Keratinocyte (primary cell): Measurements from ENCODE around the gene HOXD8. TPM values are rescaled to one million over a fixed set of nuclear protein-coding genes. Genes with fewer than 3 reads are reported as not detected.
A peak's percentile ranks its signal among the peaks of the same experiment; 100 is the strongest.

Experiments
- DNase-seq: peaks from one replicate; pipeline ENCODE4 v3.0.0-alpha.2; 2011; ENCODE audit warnings: low read depth, missing footprints, low spot score
- FAIRE-seq: peaks from 2 replicates; lab custom pipeline; 2011; peaks lifted over from hg19 to GRCh38; lab: Jason Lieb, UNC
- H2AFZ ChIP-seq: 2 replicates; pipeline ENCODE4 v1.6.0; 2012; ENCODE audit warnings: low read length, control low read depth, inconsistent platforms; ENCODE audit not compliant: control insufficient read depth
- H3K27ac ChIP-seq: 2 replicates; pipeline ENCODE4 v1.5.1; 2011; ENCODE audit warnings: low read length; ENCODE audit not compliant: control insufficient read depth, insufficient read depth
- H3K27me3 ChIP-seq: 3 replicates; pipeline ENCODE4 v1.6.0; 2011; ENCODE audit warnings: low read length; ENCODE audit not compliant: control insufficient read depth, insufficient read depth; ENCODE audit errors: extremely low read depth
- H3K36me3 ChIP-seq, 2 experiments: 2 replicates in 1 of 2; 3 replicates in 1 of 2; pipeline ENCODE4 v1.5.1; 2011; ENCODE audit warnings: low read length in 2 of 2, mild to moderate bottlenecking in 1 of 2; ENCODE audit not compliant: control insufficient read depth in 2 of 2, insufficient read depth in 2 of 2; ENCODE audit errors: extremely low read depth in 1 of 2
- H3K4me1 ChIP-seq: 3 replicates; pipeline ENCODE4 v1.5.1; 2011; ENCODE audit warnings: low read length; ENCODE audit not compliant: control insufficient read depth, insufficient read depth; ENCODE audit errors: extremely low read depth
- H3K4me2 ChIP-seq: 3 replicates; pipeline ENCODE4 v1.6.0; 2011; ENCODE audit warnings: low read depth, low read length; ENCODE audit not compliant: control insufficient read depth, insufficient read depth; ENCODE audit errors: extremely low read depth
- H3K4me3 ChIP-seq, 3 experiments: fragments of 200-600 bp in 1 of 3; sonication (generic) in 1 of 3; 2 replicates in 2 of 3; 3 replicates in 1 of 3; pipeline ENCODE4 v1.5.1; 2011 to 2016; ENCODE audit warnings: low read length in 3 of 3, mild to moderate bottlenecking in 3 of 3, control low read depth in 2 of 3, inconsistent platforms in 1 of 3, low read depth in 1 of 3, mixed read lengths in 1 of 3, mixed run types in 1 of 3, moderate library complexity in 1 of 3; ENCODE audit not compliant: control insufficient read depth in 2 of 3, insufficient read depth in 2 of 3; ENCODE audit errors: extremely low read depth in 1 of 3
- H3K79me2 ChIP-seq: 2 replicates; pipeline ENCODE4 v1.6.0; 2012; ENCODE audit warnings: low read length; ENCODE audit not compliant: control insufficient read depth, insufficient read depth
- H3K9ac ChIP-seq: 3 replicates; pipeline ENCODE4 v1.6.0; 2011; ENCODE audit warnings: low read length; ENCODE audit not compliant: control insufficient read depth, insufficient read depth; ENCODE audit errors: extremely low read depth
- H3K9me1 ChIP-seq: 3 replicates; pipeline ENCODE4 v1.6.0; 2011; ENCODE audit warnings: low read length; ENCODE audit not compliant: control insufficient read depth, insufficient read depth; ENCODE audit errors: extremely low read depth
- H3K9me3 ChIP-seq: 2 replicates; pipeline ENCODE4 v1.5.1; 2012; ENCODE audit warnings: low read depth, low read length; ENCODE audit not compliant: control insufficient read depth
- H4K20me1 ChIP-seq: 3 replicates; pipeline ENCODE4 v1.6.0; 2011; ENCODE audit warnings: low read length; ENCODE audit not compliant: control insufficient read depth, insufficient read depth; ENCODE audit errors: extremely low read depth
- EZH2 ChIP-seq: IDR thresholded peaks from one replicate; pipeline ENCODE4 v1.6.1; 2012; ENCODE audit warnings: inconsistent platforms, mild to moderate bottlenecking, low read length, moderate library complexity
- dilution Hi-C: fragments of 300-500 bp; cut with MboI; formaldehyde crosslinking; loops from one replicate; pipeline ENCODE4 v1.7.0; 2020; ENCODE audit warnings: low sequenced_read_pairs; ENCODE audit not compliant: extremely low pct_ligation_motif_present
- polyA plus RNA-seq, 5 experiments: library from polyadenylated mRNA; depleted of rRNA in 3 of 5; stranded (reverse) in 3 of 5; stranded (forward) in 1 of 5; unstranded in 1 of 5; fragments of >200 nt; gene quantifications; 1 replicate in 1 of 5; 2 replicates in 3 of 5; 3 replicates in 1 of 5; pipeline versions ENCODE4 v1.2.1 to v1.2.3, GENCODE V29; 2011 to 2012; ENCODE audit warnings: missing spikeins in 2 of 5, low read depth in 1 of 5, low replicate concordance in 1 of 5
- TF ChIP-seq, protein P1 (sequence below), 3 experiments: IDR thresholded peaks in 1 of 3; conservative IDR thresholded peaks in 1 of 3; optimal IDR thresholded peaks in 1 of 3; 2 replicates in 2 of 3; 3 replicates in 1 of 3; pipeline versions ENCODE3 to v1.5.1; 2011; ENCODE audit warnings: low read length in 3 of 3, mild to moderate bottlenecking in 3 of 3, moderate library complexity in 2 of 3, control low read depth in 1 of 3, inconsistent platforms in 1 of 3; ENCODE audit not compliant: insufficient read depth in 2 of 3; ENCODE audit errors: extremely low read depth in 1 of 3

Gene HOXD8
- polyA plus RNA-seq, 1 donor (not counting 4 experiments of a cell fraction or from before 2014, with no cell fraction given): not detected

DNA sequence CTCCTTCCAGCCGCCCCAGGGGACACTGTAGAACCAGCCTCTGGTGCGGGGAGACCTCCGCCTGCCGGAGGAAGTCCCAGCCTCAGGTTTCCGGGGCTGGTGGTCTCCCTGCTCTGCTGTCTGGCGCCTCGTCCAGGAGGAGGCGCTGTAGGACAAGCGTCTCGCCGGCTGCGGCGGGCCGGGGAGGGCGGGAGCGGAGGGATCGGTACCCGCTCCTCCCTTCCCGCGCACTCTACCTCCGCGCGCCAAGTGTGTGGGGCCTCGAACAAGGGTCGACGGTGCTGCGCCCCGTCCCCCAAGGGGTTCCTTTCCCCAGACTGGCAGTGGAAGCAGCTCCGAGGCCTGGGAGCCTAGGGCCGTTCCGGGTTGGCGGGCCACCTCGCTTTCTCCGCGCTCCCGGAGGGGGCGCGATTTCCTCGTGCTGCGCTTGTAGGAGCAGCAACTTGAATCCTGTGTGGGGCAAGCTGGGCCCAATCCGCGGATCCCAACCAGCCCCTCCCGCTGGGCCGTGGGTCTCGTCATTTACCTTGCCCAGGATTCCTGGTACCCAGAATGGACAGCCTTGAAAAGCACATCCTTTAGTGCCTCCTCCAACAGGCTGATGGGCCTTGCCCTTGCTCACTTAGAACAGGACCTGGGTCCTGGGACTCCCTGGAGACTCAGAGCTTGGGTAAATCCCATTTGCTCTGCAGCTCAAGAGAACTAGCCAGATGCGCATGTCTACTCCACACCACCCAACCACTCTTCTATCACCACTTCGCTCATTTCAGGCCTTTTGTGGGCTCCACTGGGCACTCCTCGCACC, 11.2 kb downstream of the HOXD8 start:
- no peaks in the 10 kb centered on the region for H3K9me1 ChIP-seq
- FAIRE-seq (no peak), DNase-seq (no peak)
- TF ChIP-seq, protein P1, sequence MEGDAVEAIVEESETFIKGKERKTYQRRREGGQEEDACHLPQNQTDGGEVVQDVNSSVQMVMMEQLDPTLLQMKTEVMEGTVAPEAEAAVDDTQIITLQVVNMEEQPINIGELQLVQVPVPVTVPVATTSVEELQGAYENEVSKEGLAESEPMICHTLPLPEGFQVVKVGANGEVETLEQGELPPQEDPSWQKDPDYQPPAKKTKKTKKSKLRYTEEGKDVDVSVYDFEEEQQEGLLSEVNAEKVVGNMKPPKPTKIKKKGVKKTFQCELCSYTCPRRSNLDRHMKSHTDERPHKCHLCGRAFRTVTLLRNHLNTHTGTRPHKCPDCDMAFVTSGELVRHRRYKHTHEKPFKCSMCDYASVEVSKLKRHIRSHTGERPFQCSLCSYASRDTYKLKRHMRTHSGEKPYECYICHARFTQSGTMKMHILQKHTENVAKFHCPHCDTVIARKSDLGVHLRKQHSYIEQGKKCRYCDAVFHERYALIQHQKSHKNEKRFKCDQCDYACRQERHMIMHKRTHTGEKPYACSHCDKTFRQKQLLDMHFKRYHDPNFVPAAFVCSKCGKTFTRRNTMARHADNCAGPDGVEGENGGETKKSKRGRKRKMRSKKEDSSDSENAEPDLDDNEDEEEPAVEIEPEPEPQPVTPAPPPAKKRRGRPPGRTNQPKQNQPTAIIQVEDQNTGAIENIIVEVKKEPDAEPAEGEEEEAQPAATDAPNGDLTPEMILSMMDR (optimal IDR thresholded peaks at IDR 0.05 in 1 of 3, IDR thresholded peaks at IDR 0.05 in 1 of 3, conservative IDR thresholded peaks at IDR 0.05 in 1 of 3; ENCODE audit: extremely low read depth in 1 of 3, insufficient read depth in 2 of 3, low read length in 3 of 3): peak; percentile 47 to 92 (median 87)
- TF ChIP-seq EZH2: no peak
- H2AFZ ChIP-seq: peak overlapping the region; percentile 60
- peaks cover 8% of the 10 kb centered on the region for H3K9me3 ChIP-seq
- no peak overlapping the region for H3K27ac ChIP-seq
- H3K36me3 ChIP-seq: no peaks in the 10 kb centered on the region
- peaks cover 74% of the 10 kb centered on the region for H3K27me3 ChIP-seq
- H3K79me2 ChIP-seq: no peaks in the 10 kb centered on the region
- H3K4me2 ChIP-seq: peak overlapping the region; percentile 48
- peak overlapping the region; percentile 44 to 51 (median 49) for H3K4me3 ChIP-seq
- H4K20me1 ChIP-seq: no peaks in the 10 kb centered on the region
- no peaks in the 10 kb centered on the region for H3K4me1 ChIP-seq
- dilution Hi-C loops: no loop called here
- H3K9ac ChIP-seq: no peak overlapping the region

- Histone ChIP-seq H3K4me1 (no peaks in the 10 kb centered on the region), H3K9me1 (no peaks in the 10 kb centered on the region), H3K4me3 (no peak overlapping the region), H3K79me2 (no peaks in the 10 kb centered on the region), H3K27me3 (peaks cover 74% of the 10 kb centered on the region), H2AFZ (no peak overlapping the region), H4K20me1 (no peaks in the 10 kb centered on the region), H3K4me2 (no peak overlapping the region), H3K36me3 (no peaks in the 10 kb centered on the region), H3K9me3 (peaks cover 8% of the 10 kb centered on the region), H3K27ac (no peak overlapping the region), H3K9ac (no peak overlapping the region)
- no peak for DNase-seq
- dilution Hi-C loops: no loop called here
- FAIRE-seq: no peak
- TF ChIP-seq, protein P1 (optimal IDR thresholded peaks at IDR 0.05 in 1 of 3, IDR thresholded peaks at IDR 0.05 in 1 of 3, conservative IDR thresholded peaks at IDR 0.05 in 1 of 3; ENCODE audit: extremely low read depth in 1 of 3, insufficient read depth in 2 of 3, low read length in 3 of 3): no peak
- TF ChIP-seq EZH2: no peak
Observed at GRCh38 chr2:176142281-176142680, 12.8 kb downstream of the HOXD8 start.
